ENCODE data around the gene PCNP.

Gene PCNP

DNA sequence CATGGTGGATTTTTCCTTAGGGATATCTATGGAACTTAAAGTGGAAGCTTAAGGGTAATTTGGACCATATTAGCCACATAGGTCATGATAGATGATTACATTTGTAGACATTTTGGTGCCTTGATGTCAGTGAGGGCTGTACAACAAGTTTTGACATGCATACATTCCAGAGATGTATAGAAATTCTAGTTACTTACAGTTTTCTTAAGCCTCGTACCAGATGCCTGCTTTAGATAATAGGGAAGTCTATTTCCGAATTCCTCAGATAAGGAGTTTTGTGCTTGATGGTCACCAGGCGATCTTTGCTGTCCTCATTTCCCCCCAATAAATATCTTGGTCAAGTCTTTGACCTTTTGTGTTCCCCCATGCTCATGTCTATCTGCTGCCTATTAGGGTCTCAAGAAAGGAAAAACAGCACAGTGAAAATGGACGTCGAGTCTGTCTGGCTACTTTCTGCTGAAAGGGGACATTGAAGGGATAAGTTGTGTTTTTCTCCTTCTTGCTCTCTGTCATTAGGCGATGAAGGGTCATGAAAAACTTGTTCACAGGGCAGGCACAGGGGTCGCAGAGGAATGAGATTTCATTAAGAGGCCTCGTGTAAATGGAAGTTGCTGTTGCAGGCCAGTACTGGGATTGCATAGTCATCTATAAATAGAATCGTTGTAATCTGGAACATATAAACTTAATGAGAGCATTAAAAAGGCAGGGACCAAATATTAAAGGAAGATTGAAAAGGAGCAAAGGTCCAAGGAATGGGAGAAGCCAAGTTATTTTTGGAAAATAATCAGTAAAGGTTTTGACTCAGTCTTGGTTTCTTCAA is 41.0 kb upstream of the PCNP start:
- no peaks in the 10 kb centered on the region for H3K36me3 ChIP-seq (ENCODE audit: low read length)
- no peaks in the 10 kb centered on the region for H3K27me3 ChIP-seq (ENCODE audit: low read length)
- no peak overlapping the region for H2AFZ ChIP-seq (ENCODE audit: low read depth, low read length, severe bottlenecking)
- no peak overlapping the region for H3K27ac ChIP-seq (ENCODE audit: low read depth, low read length)
- no peaks in the 10 kb centered on the region for H3F3A ChIP-seq (ENCODE audit: insufficient read depth)
- TF ChIP-seq, protein P1, sequence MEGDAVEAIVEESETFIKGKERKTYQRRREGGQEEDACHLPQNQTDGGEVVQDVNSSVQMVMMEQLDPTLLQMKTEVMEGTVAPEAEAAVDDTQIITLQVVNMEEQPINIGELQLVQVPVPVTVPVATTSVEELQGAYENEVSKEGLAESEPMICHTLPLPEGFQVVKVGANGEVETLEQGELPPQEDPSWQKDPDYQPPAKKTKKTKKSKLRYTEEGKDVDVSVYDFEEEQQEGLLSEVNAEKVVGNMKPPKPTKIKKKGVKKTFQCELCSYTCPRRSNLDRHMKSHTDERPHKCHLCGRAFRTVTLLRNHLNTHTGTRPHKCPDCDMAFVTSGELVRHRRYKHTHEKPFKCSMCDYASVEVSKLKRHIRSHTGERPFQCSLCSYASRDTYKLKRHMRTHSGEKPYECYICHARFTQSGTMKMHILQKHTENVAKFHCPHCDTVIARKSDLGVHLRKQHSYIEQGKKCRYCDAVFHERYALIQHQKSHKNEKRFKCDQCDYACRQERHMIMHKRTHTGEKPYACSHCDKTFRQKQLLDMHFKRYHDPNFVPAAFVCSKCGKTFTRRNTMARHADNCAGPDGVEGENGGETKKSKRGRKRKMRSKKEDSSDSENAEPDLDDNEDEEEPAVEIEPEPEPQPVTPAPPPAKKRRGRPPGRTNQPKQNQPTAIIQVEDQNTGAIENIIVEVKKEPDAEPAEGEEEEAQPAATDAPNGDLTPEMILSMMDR (IDR thresholded peaks at IDR 0.05; ENCODE audit: insufficient read depth, low read length, poor library complexity, severe bottlenecking) = no peak
- no peak for TF ChIP-seq EZH2phosphoT487 (conservative IDR thresholded peaks at IDR 0.05; ENCODE audit: low read length)
- H3K4me3 ChIP-seq (ENCODE audit: insufficient read depth, low read length, poor library complexity, severe bottlenecking) = no peak overlapping the region
- no peaks in the 10 kb centered on the region for H3K9me2 ChIP-seq (replicated peaks; ENCODE audit: insufficient read depth, low read length)
- no peaks in the 10 kb centered on the region for H4K20me1 ChIP-seq (ENCODE audit: low read depth, low read length)
- no peak overlapping the region for H3K9ac ChIP-seq (ENCODE audit: low read length)
- no peaks in the 10 kb centered on the region for H3K9me3 ChIP-seq (ENCODE audit: insufficient read depth, low read length)
- H3K79me2 ChIP-seq (ENCODE audit: insufficient read depth, low read length) = no peaks in the 10 kb centered on the region
- H3K4me2 ChIP-seq (ENCODE audit: low read depth, low read length, poor library complexity, severe bottlenecking) = no peak overlapping the region

DNA sequence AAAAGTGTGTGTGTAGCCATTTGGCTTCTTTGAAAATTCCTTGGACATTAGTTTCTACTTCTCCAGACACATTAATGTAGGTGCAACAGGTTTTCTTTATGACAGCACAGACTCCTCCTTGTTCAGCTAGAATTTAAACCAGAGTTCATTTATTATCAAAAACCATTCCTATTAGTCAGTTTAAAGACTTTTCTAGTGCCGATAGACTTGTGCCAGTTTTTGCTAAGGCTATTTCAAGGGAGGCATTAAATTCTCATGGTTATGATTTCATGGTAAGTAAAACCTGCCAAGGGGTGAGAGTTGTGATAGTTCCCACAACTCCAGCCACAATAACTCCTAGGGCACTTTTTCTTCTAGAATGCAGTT is 40.4 kb upstream of the PCNP start:
- Histone ChIP-seq H3K9me2 (replicated peaks; ENCODE audit: insufficient read depth, low read length) (no peaks in the 10 kb centered on the region), H3K9ac (ENCODE audit: low read length) (no peak overlapping the region), H3K27me3 (ENCODE audit: low read length) (no peaks in the 10 kb centered on the region), H3K79me2 (ENCODE audit: insufficient read depth, low read length) (no peaks in the 10 kb centered on the region), H3K9me3 (ENCODE audit: insufficient read depth, low read length) (no peaks in the 10 kb centered on the region), H3K36me3 (ENCODE audit: low read length) (no peaks in the 10 kb centered on the region), H2AFZ (ENCODE audit: low read depth, low read length, severe bottlenecking) (no peak overlapping the region), H3K4me2 (ENCODE audit: low read depth, low read length, poor library complexity, severe bottlenecking) (no peak overlapping the region), H3F3A (ENCODE audit: insufficient read depth) (no peaks in the 10 kb centered on the region), H4K20me1 (ENCODE audit: low read depth, low read length) (no peaks in the 10 kb centered on the region), H3K27ac (ENCODE audit: low read depth, low read length) (no peak overlapping the region), H3K4me3 (ENCODE audit: insufficient read depth, low read length, poor library complexity, severe bottlenecking) (no peak overlapping the region)
- TF ChIP-seq, protein P1 (IDR thresholded peaks at IDR 0.05; ENCODE audit: insufficient read depth, low read length, poor library complexity, severe bottlenecking) = no peak
- no peak for TF ChIP-seq EZH2phosphoT487 (conservative IDR thresholded peaks at IDR 0.05; ENCODE audit: low read length)

DNA sequence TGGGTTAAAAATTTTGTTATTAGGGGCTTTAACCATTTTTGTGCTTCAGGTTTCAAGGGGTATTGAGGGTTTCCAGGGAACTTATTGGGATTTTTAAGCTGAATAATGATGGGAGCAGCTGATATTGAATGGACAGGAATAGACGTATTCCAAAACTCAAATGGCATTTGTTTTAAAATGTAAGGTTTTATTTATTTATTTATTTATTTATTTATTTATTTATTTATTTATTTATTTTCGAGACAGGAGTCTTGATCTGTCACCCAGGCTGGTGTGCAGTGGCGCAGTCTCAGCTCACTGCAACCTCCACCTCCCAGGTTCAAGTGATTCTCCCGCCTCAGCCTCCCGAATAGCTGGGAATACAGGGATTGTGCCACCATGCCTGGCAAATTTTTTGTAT is 38.8 kb upstream of the PCNP start:
- Histone ChIP-seq H3K9ac (ENCODE audit: low read length) (no peak overlapping the region), H3F3A (ENCODE audit: insufficient read depth) (no peaks in the 10 kb centered on the region), H3K79me2 (ENCODE audit: insufficient read depth, low read length) (no peaks in the 10 kb centered on the region), H2AFZ (ENCODE audit: low read depth, low read length, severe bottlenecking) (no peak overlapping the region), H3K36me3 (ENCODE audit: low read length) (no peaks in the 10 kb centered on the region), H4K20me1 (ENCODE audit: low read depth, low read length) (no peaks in the 10 kb centered on the region), H3K27me3 (ENCODE audit: low read length) (no peaks in the 10 kb centered on the region), H3K4me3 (ENCODE audit: insufficient read depth, low read length, poor library complexity, severe bottlenecking) (no peak overlapping the region), H3K27ac (ENCODE audit: low read depth, low read length) (no peak overlapping the region), H3K4me2 (ENCODE audit: low read depth, low read length, poor library complexity, severe bottlenecking) (no peak overlapping the region), H3K9me3 (ENCODE audit: insufficient read depth, low read length) (no peaks in the 10 kb centered on the region), H3K9me2 (replicated peaks; ENCODE audit: insufficient read depth, low read length) (no peaks in the 10 kb centered on the region)
- no peak for TF ChIP-seq EZH2phosphoT487 (conservative IDR thresholded peaks at IDR 0.05; ENCODE audit: low read length)
- TF ChIP-seq, protein P1 (IDR thresholded peaks at IDR 0.05; ENCODE audit: insufficient read depth, low read length, poor library complexity, severe bottlenecking) = no peak
